ENCODE measurements around the gene IL1R2. TPM values are rescaled to one million over a fixed set of nuclear protein-coding genes. Genes with fewer than 3 reads are reported as not detected.

The IL1R2 gene
- total and polyA plus RNA-seq, 2 of the 8 experiments (the other 6 are each of a cell fraction or from before 2014, with no cell fraction given) = 0.06 TPM; not detected in 1

DNA sequence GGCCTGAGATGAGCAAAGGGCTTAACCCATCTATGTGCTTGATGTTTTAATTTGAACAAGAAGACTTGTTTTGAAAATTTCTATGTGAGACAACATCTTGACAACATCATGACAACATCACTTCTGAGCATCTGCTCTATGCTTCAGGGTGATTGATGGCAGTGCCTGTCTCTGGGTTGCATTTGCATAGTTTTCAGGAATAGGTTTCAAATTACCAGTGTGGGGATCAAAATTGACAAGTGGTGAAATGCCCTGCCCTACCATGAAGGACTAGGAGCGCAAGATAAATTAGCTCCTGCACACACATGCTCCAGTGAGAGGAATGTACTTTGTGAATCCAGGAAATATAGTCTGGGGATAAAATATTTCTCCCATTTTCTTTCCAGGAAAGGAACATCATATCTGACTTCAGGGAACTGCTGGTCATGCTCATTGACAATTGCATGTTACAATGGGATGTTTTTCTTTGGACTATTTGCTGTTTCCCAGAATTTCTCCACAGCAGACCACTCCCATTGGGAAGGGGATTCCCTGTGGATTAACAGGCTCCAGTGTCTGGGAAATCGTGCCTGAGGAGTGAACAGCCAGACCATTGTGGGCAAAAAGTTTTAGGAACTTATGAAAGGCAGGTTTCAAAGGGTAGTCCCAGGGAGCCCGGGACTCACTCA is 45.3 kb upstream of the IL1R2 start:
- Histone ChIP-seq H4K8ac (ENCODE audit: extremely low read depth, insufficient read depth, low read length) (no peak overlapping the region), H3K4me2 (ENCODE audit: insufficient read depth in 1 of 2, low read depth in 2 of 2, low read length in 2 of 2) (no peak overlapping the region), H2BK20ac (ENCODE audit: low read length) (no peak overlapping the region), H3K23me2 (ENCODE audit: low read depth, low read length) (no peaks in the 10 kb centered on the region), H4K91ac (replicated peaks; ENCODE audit: insufficient read length, low read length) (no peak overlapping the region), H2AK5ac (ENCODE audit: low read depth, low read length) (no peak overlapping the region), H3K79me1 (ENCODE audit: low read depth, low read length) (no peaks in the 10 kb centered on the region), H2AFZ (ENCODE audit: low read length) (no peak overlapping the region), H3K56ac (replicated peaks; ENCODE audit: insufficient read length, low read depth, low read length) (no peak overlapping the region), H3K79me2 (ENCODE audit: control insufficient read depth in 1 of 2, insufficient read depth in 2 of 2, low read length in 2 of 2) (no peaks in the 10 kb centered on the region), H3K36me3 (ENCODE audit: control insufficient read depth in 2 of 4, insufficient read depth in 4 of 4, low read length in 3 of 4) (no peaks in the 10 kb centered on the region), H3K4me3 (ENCODE audit: extremely low read depth in 1 of 4, insufficient read depth in 2 of 4, low read depth in 3 of 4, low read length in 4 of 4) (no peak overlapping the region), H3K4ac (replicated peaks; ENCODE audit: insufficient read length, low read depth, low read length) (no peak overlapping the region), H3K27me3 (replicated peaks in 1 of 4; ENCODE audit: control insufficient read depth in 3 of 4, extremely low read depth in 1 of 4, insufficient read depth in 3 of 4, low read length in 3 of 4) (no peaks in the 10 kb centered on the region), H2BK12ac (ENCODE audit: low read depth, low read length) (no peak overlapping the region), H3K27ac (ENCODE audit: low read depth, low read length) (no peak overlapping the region), H3K23ac (ENCODE audit: insufficient read length) (no peak overlapping the region), H4K5ac (ENCODE audit: insufficient read length, low read depth, low read length) (no peak overlapping the region), H3K4me1 (replicated peaks in 1 of 4; ENCODE audit: control insufficient read depth in 3 of 4, insufficient read depth in 4 of 4, low read length in 3 of 4) (no peaks in the 10 kb centered on the region), H2BK15ac (ENCODE audit: low read length) (no peak overlapping the region), H2BK120ac (replicated peaks; ENCODE audit: low read depth, low read length) (no peak overlapping the region), H3K9ac (replicated peaks in 1 of 4; ENCODE audit: extremely low read depth in 1 of 4, low read depth in 3 of 4, low read length in 3 of 4) (no peak overlapping the region), H2BK5ac (ENCODE audit: low read depth, low read length) (no peak overlapping the region), H4K20me1 (replicated peaks in 1 of 2; ENCODE audit: control insufficient read depth in 1 of 2, insufficient read depth in 2 of 2, low read length in 2 of 2) (no peaks in the 10 kb centered on the region), H3K14ac (ENCODE audit: insufficient read length) (no peak overlapping the region), H3K9me3 (ENCODE audit: insufficient read depth in 2 of 2, low read depth in 1 of 2, low read length in 1 of 2) (0 out of 4 replicates have a peak, but pooled peaks cover 0 to 4% of the 10 kb centered on the region in 2 experiments), H3K18ac (ENCODE audit: extremely low read depth, low read length) (no peak overlapping the region)
- ChIA-PET CTCF (ENCODE audit: partially characterized antibody) (interaction anchor here (1.0 kb wide), 2 partner anchors 9 to 61 kb away, joined by 3 read pairs; no protein-coding TSS in a partner anchor), POLR2A (ENCODE audit: partially characterized antibody) (no interaction called here)
- TF ChIP-seq, protein P1, sequence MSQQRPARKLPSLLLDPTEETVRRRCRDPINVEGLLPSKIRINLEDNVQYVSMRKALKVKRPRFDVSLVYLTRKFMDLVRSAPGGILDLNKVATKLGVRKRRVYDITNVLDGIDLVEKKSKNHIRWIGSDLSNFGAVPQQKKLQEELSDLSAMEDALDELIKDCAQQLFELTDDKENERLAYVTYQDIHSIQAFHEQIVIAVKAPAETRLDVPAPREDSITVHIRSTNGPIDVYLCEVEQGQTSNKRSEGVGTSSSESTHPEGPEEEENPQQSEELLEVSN (IDR thresholded peaks at IDR 0.05) = no peak
- TF ChIP-seq KDM1A (IDR thresholded peaks at IDR 0.05; ENCODE audit: borderline replicate concordance, low read length) (no peak), BACH1 (IDR thresholded peaks at IDR 0.05; ENCODE audit: low read length) (no peak), RAD21 (IDR thresholded peaks at IDR 0.05 in 1 of 2, conservative IDR thresholded peaks at IDR 0.05 in 1 of 2; ENCODE audit: low read depth in 2 of 2, low read length in 2 of 2) (no peak), ASH2L (IDR thresholded peaks at IDR 0.05; ENCODE audit: low read length) (no peak), JUN (IDR thresholded peaks at IDR 0.05; ENCODE audit: low read depth, low read length) (no peak), SUZ12 (IDR thresholded peaks at IDR 0.05; ENCODE audit: low read length) (no peak), RFX5 (IDR thresholded peaks at IDR 0.05; ENCODE audit: borderline replicate concordance, low read depth, low read length) (no peak), SIRT6 (IDR thresholded peaks at IDR 0.05; ENCODE audit: low read length) (no peak)
- no peak for DNase-seq (ENCODE audit: low read depth in 1 of 2, low spot score in 2 of 2)
- WGBS, 2 experiments (ENCODE audit: extremely low coverage in 1 of 2, insufficient coverage in 1 of 2, insufficient read length in 1 of 2, insufficient replicate concordance in 2 of 2, low coverage in 1 of 2, low lambda C conversion rate in 2 of 2, missing lambda C conversion rate in 1 of 2) = 88% methylated on average over 3 of the region's 3 CpGs; no CpG with 5 or more reads in 1 of the 2 experiments
- FAIRE-seq = no peak
